Glomerular endothelial cell (primary cell): ENCODE data around the gene C14orf180. TPM values are rescaled to one million over a fixed set of nuclear protein-coding genes. Genes with fewer than 3 reads are reported as not detected.
"Not testable (repeated sequence)": the region's sequence is repeated elsewhere in the genome, so short reads cannot be mapped to it uniquely, and the experiment has no call there.

ENCODE experiments used
- DNase-seq: peaks from one replicate; pipeline ENCODE4 v3.0.0-alpha.2; 2011; ENCODE audit warnings: low read depth, low spot score; ENCODE audit errors: extremely low read depth
- total RNA-seq: library from RNA; depleted of rRNA; stranded (reverse); fragments of >200 nt; gene quantifications from 2 replicates; pipeline ENCODE4 v1.2.3, GENCODE V29; 2015

The C14orf180 gene
- total RNA-seq, 1 donor from 2014 or later, result not detected

- DNase-seq, result no peak
These were observed 24.3 kb downstream of the C14orf180 start for GRCh38 chr14:104603711-104604401.

GRCh38 chr14:104604458-104605449 is 25.2 kb downstream of the C14orf180 start, which contains the start of gene TMEM179:
Gene TMEM179 (minus strand): TSS chr14:104604772. CDS start chr14:104604741, 31 bp downstream.
- DNase-seq, result no peak

- no peak for DNase-seq
These were observed 30.1 kb downstream of the C14orf180 start for GRCh38 chr14:104609666-104610065.

GRCh38 chr14:104610749-104611310 is 31.3 kb downstream of the C14orf180 start:
- no peak for DNase-seq

- no peak for DNase-seq
These were observed 32.3 kb downstream of the C14orf180 start for GRCh38 chr14:104611881-104612280.

- DNase-seq, result no peak
These were observed 34.7 kb downstream of the C14orf180 start for GRCh38 chr14:104614126-104614812.

GRCh38 chr14:104624939-104625338 is 45.4 kb downstream of the C14orf180 start:
- DNase-seq, result no peak

GRCh38 chr14:104632781-104633180 is 53.2 kb downstream of the C14orf180 start:
- DNase-seq, result no peak

GRCh38 chr14:104633276-104634137 is 53.9 kb downstream of the C14orf180 start:
- no peak for DNase-seq

- no peak for DNase-seq
These were observed 54.7 kb downstream of the C14orf180 start for GRCh38 chr14:104634138-104634760.

- DNase-seq, result no peak
These were observed 55.5 kb downstream of the C14orf180 start for GRCh38 chr14:104634886-104635570.

GRCh38 chr14:104635717-104636116 is 56.2 kb downstream of the C14orf180 start:
- DNase-seq, result no peak

- DNase-seq, result no peak
These were observed 56.6 kb downstream of the C14orf180 start for GRCh38 chr14:104636131-104636530.

GRCh38 chr14:104636846-104637545 is 57.4 kb downstream of the C14orf180 start:
- DNase-seq, result not testable (repeated sequence)

- DNase-seq, result no peak
These were observed 58.0 kb downstream of the C14orf180 start for GRCh38 chr14:104637546-104638003.

- no peak for DNase-seq
These were observed 58.6 kb downstream of the C14orf180 start for GRCh38 chr14:104638190-104638589.

- DNase-seq, result no peak
These were observed 59.4 kb downstream of the C14orf180 start for GRCh38 chr14:104638927-104639450.

- no peak for DNase-seq
These were observed 59.9 kb downstream of the C14orf180 start for GRCh38 chr14:104639471-104639870.
